Stimulated activated CD4-positive, alpha-beta T cell treated with anti-CD3 and anti-CD28 coated beads, TNF-alpha, amount 100 ng/mL, for 1 hour (primary cell): ENCODE data around the gene LGALS7.
"Not testable (repeated sequence)": the region's sequence is repeated elsewhere in the genome, so short reads cannot be mapped to it uniquely, and the experiment has no call there.

Source experiments
- DNase-seq, 3 donors: peaks; one replicate each; pipeline ENCODE4 v3.0.0-alpha.2; 2020; ENCODE audit warnings: low read depth in 3 of 3, low spot score in 1 of 3

LGALS7 gene

DNA sequence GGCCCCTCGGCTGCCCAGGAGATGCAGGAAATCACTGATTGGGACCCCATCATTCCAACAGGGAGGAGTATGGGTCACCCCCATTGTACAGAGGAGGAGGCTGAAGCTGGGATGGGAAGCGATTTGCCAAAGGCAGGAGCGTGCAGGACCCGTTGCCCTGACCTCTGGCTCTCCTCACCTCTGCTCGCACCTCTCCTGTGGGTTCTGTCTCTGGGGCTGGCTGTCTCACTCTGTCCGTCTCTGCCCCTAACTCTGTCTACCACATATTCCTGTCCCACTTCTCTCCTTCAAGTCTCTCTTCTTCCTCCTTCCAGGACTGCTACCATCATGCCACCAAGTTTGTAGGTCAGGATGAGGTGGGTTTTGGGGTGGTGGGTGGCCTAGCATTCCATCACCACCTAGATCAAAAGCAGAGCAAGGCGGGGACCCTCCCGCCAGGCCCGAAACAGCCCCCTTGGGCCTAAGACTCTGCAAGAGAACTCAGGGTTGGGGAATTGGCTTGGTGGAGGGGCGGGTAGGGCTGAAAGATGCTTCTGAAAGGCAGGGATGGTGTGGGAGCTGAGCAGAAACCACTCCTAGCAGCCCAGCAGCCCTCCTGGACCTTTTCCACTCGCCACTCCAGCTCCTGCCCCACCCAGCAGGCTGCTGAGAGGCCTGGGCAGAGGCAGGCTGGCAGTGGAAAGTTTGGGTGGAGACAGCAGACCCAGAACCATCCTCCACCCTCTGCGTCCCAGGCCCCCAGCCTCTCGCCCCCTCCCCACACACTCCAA, 1.0 kb upstream of the LGALS7 start:
- no peak for DNase-seq

DNA sequence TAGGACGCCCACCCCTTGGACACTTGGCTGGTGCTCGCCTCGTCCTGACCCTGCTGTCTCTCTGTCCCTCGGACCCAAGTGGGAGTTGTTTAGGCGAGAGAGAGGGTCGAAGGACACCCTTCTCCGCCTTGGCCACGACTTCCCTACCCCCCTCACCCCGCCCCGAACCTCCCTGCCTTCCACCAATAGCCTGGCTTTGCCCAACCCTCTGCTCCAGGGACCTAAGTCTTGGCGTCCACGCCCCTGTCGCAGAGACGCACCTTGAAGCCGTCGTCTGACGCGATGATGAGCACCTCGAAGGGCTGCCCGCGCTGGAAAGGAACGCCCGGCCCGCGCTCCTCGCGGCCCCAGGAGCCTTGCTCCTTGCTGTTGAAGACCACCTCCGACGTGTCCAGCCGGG, 1.7 kb downstream of the LGALS7 start:
- DNase-seq, result not testable (repeated sequence)

DNA sequence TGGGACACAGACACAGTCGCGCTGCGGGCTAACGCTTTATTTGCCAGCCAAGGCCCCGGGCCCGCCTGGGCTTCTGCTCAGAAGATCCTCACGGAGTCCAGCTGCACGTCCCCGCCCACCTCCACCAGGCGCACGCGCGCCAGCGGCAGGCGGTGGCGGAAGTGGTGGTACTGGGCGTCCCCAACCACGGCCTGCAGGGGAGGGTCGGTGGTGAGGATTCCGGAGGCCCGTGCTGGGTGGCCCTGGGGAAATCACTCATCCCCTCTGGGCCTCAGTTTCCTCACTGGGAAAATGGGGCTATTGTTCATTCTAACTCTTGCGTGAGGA, 2.4 kb downstream of the LGALS7 start:
- not testable (repeated sequence) for DNase-seq

DNA sequence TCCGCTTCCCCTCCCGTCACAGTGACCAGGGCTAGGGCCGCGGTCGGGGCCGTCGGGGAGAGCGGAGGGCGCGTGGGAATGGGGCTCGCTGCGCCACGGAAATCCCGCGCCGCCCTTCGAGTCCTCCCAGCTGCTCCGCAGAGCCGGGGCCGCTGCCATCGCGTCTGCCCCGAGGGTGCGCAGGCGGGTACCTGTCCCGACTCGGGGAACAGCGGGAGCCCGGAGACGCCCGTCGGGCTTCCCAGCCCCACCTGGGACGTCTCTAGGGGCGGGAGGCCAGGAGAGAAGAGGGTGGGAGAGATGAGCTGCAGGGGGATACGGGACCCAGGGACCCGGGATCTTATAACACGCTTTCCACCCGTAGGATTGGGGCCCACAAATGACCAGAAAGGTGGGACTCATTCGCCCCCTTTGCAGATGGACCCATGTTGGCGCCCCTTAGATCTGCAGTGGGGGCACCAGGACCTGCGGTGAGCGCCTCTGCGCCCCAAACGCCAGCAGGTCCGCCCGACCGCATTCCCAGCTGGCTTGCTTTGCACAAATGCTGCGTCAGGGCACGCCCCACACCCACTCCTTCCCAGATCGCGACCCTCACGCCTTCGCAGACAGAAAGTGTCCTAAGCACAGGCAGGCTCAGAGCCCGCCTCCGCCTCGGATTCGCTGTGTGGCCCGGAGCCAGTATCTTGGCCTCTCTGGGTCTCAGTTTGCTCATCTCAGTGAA, 2.9 kb downstream of the LGALS7 start:
- not testable (repeated sequence) for DNase-seq

DNA sequence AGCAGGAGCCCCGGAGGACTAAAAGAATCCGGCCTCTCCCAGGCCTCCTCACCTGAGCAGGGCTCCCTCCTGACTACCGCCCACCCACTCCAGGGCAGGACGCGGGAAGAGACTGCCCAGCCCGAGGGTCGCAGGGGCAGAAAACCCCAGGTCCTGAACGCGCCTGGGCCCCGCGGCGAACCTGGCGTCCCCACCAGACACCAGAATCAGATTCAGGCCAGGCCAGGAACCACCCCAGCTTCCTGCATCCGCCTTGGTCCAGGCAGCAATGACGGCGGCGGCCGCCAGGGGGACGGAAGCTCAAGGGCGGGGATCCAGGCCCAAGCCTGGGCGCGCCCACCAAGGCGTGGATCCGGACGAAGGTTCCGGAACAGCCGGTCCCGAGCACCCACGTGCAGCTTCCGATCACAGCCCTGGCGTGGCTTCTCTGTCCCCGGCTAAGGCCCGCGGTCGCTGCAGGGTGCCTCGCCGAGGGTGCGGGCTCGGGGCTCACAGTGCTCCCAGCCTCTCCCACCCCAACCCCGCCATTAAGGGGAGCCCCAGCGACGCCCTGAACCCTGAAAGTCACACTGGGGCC, 3.6 kb downstream of the LGALS7 start:
- DNase-seq, result peak; percentile 74 to 85 (median 85)

DNA sequence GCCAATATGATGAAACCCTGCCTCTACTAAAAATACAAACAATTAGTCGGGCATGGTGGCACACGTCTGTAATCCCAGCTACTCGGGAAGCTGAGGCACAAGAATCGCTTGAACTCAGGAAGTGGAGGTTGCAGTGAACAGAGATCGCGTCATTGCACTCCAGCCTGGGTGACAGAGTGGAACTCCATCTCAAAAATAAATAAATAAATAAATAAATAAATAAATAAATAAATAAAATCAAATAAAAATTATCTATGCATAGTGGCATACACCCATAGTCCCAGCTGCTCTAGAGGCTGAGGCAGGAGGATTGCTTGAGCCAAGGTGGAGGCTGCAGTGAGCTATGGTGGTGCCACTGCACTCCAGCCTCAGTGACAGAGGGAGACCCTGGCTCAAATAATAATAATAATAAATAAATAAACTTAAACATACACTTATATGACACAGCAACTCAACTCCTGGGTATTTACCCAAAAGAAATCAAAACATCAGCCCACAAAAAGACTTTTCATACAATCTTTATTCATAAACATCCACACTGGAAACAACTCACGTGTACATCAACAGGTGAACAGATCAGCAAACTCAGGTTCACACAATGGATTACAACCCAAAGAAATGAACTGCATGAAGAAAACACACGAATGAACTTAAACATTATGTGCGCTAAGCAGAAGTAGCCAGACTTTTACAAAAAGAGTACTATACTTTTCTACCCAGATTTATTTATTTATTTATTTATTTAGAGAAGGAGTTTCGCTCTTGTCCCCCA, 6.9 kb downstream of the LGALS7 start:
- no peak for DNase-seq

DNA sequence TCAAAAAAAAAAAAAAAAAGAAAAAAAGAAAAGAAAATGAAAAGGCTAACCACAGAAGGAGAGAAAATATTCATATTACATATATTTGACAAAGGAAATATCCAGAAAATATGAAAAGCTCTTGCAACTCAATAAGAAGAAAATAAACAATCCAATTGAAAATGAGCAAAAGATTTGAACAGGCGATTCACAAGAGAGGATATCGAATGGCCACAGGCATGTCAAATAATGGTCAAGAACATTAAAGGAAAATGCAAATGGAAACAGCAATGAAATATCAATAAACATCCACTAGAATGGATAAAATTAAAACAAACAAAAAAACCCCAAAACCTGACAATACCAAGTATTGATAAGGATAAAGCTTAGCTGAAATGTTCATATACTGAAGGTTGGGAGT, 8.1 kb downstream of the LGALS7 start:
- DNase-seq, result no peak

DNA sequence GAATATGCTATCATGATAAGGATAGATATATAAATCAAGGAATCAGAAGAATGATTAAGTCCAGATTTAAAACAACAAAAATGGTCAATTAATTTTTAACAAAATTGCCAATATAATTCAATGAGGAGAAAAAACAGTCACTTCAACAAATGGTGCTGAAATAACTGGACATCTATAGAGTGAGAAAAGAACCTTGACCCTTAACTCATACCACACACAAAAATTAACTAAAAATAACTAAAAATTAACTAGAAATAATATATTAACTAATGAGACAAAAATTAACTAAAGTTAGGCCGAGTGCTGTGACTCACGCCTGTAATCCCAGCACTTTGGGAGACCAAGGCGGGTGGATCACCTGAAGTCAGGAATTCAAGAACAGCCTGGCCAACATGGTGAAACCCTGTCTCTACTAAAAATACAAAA, 9.5 kb downstream of the LGALS7 start:
- DNase-seq, result no peak

DNA sequence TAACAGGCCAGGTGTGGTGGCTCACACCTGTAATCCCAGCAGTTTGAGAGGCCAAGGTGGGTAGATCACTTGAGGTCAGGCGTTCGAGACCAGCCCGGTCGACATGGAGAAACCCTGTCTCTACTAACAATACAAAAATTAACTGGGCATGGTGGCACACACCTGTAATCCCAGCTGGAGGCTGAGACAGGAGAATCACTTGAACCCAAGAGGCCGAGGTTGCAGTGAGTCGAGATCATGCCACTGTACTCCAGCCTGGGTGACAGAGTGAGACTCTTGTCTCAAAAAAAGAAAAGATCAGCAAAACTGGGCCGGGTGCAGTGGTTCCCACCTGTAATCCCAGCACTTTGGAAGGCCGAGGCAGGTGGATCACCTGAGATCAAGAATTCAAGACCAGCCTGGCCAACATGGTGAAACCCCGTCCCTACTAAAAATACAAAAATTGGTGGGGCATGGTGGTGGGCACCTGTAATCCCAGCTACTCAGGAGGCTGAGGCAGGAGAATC, 11.4 kb downstream of the LGALS7 start:
- DNase-seq, result not testable (repeated sequence)

DNA sequence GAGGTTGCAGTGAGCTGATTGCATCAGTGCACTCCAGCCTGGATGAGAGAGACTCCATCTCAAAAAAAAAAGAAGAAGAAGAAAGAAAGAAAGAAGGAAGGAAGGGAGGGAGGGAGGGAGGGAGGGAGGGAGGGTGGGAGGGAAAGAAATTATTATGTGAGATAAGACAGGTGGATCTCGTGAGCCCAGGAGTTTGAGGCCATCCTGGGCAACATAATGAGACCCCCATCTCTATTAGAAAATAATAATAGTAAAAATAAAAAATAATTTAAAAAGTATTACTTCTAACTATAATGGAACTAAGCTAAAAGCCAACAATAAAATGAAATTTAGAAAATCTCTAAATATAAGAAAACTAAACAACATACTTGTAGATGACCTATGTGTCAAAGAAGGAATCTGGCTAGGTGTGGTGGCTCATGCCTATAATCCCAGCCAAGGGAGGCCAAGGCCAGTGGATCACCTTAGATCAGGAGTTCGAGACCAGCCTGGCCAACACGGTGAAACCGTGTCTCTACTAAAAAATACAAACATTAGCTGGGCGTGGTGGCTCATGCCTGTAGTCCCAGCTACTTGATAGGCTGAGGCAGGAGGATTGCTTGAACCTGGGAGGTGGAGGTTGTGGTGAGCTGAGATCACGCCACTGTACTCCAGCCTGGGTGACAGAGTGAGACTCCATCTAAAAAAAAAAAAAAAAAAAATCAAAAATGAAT, 12.4 kb downstream of the LGALS7 start:
- not testable (repeated sequence) for DNase-seq

DNA sequence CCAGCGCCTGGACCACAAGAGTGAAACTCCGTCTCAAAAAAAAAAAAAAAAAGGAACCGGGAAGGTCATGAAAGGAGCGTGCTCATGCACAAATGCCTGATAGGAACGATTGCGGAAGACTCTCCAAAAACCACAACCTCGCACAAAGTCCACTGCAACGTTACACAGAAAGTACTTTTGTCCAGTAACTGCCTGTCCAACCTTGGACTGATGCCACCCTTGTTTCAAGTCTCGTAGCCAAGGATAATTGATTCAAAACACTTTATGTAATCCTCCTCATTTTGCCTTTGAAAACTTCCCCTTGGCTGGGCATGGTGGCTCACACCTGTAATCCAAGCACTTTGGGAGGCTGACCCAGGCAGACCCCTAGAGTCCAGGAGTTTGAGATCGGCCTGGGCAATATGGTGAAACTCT, 13.7 kb downstream of the LGALS7 start:
- no peak for DNase-seq

DNA sequence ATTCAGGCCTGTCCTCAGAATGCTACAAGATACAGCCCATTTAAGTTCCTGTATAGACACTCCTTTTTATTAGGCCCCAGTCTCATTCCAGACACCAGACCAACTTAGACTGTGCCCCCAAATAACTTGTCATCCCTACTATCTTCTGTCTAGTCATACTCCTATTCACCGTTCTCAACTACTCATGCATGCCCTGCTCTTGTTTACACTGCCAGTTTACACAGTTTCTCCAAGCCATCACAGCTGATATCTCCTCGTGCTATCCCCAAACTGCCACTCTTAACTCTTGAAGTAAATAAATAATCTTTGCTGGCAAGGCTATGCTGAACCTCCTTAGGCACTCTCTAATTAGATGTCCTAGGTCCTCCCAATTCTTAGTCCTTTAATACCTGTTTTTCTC, 19.1 kb downstream of the LGALS7 start:
- not testable (repeated sequence) for DNase-seq

DNA sequence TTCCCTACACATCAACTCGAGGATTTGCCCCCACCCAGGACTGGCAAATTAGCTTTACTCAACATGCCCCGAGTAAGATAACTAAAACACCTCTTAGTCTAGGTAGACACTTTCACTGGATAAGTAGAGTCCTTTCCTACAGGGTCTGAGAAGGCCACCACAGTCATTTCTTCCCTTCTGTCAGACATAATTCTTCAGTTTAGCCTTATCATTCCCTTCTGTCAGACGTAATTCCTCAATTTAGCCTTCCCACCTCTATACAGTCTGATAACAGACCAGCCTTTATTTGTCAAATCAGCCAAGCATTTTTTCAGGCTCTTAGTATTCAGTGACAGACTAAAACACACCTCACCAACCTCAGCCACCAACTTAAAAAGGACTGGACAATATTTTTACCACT, 19.5 kb downstream of the LGALS7 start:
- DNase-seq, result not testable (repeated sequence)

DNA sequence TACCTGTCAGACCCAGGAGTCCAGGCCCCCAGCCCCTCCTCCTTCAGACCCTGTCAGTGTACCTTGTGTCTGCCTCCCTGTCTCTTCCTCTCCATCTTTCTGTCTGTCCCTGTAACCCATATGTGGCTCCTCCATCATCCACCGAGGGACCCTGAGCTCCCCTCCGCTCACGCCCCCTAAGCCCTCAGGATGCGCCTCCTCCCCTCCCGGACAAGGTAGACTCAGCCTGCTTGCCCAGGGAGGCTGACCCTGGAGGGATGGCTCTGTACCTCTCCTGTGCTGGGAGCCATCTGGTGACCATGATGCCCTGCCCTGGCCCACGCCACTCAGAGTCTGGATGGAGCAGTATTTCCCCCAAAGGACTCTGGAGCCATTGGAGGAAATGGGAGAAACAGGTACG, 28.0 kb downstream of the LGALS7 start:
- DNase-seq, result no peak

DNA sequence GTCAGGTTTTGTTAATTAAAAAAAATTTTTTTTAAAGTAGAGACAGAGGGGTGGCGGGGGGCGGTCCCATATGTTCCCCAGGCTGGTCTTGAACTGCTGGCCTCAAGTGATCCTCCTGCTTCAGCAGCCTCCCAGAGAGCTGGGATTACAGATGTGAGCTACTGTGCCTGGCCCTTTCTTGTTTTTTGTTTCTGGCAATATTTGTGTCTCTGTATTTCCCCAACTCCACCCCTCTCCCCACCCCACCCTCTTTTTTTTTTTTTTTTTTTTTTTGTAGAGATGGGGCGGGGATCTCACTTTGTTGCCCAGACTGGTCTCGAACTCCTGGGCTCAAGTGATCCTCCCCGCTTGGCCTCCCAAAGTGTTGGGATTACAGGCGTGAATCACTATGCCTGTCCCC, 28.4 kb downstream of the LGALS7 start:
- DNase-seq, result no peak

DNA sequence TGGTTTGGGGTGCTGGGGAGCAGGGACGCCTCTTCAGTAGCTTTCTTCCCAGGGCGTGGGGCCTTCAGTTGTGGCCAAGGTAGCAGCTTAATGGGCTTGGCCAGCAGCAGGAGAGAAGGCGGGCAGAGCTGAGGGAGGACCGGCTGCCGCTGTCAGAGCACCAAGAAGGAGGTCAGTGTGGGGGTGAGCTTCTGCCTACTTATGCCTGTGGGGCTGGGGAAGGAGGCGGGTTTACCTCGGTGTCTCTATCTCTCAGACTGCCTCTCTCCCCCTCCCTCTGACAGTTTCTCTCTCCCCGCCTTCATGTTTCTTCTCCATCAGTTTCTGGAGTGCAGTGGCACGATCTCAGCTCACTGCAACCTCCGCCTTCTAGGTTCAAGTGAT, 29.0 kb downstream of the LGALS7 start, which contains the start of gene CAPN12:
Gene CAPN12, minus strand, starts transcription at position 177 of the 384 bp plus-strand sequence. CDS start 309 bp downstream, outside the sequence.
- DNase-seq, result no peak

DNA sequence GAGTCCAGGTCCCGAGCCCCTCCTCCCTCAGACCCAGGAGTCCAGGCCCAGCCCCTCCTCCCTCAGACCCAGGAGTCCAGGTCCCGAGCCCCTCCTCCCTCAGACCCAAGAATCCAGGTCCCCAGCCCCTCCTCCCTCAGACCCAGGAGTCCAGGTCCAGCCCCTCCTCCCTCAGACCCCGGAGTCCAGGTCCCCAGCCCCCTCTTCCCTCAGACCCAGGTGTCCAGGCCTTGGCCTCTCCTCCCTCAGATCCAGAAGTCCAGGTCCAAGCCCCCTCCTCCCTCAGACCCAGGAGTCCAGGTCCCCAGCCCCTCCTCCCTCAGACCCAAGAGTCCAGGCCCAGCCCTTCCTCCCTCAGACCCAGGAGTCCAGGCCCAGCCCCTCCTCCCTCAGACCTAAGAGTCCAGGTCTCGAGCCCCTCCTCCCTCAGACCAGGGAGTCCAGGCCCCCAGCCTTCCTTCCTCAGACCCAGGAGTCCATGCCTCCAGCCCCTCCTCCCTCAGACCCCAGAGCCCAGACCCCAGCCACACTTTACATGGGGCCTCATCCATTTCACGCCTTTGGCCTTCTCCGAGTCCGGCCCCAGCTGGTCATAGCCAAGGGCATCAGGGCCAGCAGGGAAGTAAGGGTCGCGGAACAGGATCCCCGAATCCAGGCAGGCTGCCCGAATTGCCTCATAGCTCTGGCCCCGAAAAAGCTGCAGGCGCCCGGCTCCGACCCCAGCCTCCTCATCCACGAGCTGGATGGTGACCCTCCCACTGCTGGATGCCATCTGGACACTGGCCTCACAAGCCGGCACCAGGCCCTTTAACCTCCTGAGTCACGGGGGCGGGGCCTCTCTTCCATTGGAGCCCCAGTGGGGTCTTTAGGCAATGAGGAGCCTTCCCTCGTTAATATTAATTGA, 29.7 kb downstream of the LGALS7 start:
- no peak for DNase-seq

DNA sequence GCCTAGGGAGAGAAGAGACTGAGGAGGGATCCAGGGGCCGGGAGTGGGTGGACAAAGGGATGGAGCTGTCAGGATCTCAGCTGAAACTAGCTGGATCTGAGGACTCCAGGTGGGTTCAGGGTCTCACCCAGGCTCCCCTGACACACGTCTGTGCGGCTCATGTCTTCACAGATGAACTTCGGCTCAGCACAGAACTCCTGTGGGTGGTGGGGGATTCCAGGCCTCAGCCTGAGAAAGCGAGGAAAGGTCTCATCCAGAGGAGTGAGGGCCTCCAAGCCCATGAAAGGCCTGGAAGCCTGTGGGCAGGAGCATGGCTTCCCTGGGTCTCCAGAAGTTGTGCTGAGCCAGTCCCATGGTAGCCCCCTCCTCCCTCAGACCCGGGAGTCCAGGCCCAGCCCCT, 30.4 kb downstream of the LGALS7 start:
- DNase-seq, result no peak

DNA sequence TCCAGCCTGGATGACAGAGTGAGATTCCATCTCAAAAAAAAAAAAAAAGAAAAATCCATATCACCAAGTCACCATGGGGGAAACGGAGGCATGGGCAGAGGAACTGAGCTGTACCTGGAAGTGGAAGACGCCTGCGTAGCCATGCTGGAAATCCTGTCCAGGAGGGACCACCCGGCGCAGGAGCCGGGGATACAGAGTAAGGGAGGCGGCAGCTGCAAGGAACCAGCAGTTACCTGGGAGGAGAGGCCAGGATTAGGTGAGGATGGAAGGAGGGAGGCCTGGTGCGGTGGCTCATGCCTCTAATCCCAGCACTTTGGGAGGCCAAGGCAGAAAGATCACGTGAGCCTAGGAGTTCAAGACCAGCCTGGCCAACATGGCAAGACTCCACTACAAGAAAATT, 31.0 kb downstream of the LGALS7 start:
- DNase-seq, result no peak

DNA sequence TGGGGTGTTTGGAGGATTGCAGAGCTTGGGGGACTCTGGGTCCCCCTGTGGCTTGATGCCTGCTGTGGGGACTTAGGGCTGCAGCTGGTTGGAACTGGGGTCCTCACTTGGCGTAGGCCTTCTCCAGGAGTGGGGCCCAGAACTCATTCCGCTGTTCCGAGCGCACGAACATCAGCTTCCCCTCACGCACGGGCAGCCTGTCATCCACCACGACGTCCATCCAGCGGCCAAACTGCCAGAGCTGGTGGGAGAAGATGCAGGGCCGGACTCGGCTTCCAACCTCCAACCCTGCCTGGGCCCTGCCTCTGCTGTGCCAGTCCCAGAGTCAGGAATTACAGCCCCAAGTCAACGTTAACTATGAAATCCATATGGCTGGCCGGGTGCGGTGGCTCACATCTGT, 31.6 kb downstream of the LGALS7 start:
- no peak for DNase-seq
